Measurements from ENCODE around the gene LMX1B.

The LMX1B gene

DNA sequence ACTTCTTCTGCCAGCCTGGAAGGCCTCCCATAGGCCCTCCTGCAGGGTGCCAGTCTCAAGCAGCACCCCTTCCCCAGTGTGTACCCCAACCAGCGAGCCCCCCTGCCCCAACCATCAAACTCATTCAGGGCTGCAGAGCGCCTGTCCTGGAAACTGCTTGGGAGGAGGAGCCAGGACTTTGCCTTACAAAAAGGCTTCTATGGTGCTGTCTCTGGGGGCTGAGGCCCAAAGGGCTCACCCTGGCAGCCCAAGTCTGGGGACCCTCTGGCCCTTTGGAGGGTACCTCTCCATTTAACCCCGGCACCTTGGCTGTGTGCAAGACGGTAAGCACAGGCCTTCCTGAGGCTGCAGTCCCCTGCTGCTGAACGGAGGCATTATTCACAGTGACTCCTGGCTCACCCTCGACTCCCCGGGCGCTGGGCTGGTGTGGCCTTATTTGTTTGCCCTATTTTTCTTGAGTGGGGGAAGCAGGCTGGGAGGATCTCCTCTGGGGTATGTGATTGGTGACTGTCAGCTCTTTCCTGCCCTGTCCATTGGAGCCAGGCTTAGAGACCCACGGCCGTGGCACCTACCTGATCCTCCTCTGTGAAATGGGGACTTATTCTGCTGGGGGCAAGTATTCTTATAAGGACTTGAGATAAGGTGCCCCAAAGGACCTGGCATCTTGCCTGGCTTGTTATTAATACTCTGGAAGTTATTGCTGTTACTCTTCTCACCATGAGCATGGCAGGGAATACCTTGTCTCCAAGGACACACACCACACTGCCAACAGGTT is 5.8 kb downstream of the LMX1B start:
- no peak for DNase-seq

DNA sequence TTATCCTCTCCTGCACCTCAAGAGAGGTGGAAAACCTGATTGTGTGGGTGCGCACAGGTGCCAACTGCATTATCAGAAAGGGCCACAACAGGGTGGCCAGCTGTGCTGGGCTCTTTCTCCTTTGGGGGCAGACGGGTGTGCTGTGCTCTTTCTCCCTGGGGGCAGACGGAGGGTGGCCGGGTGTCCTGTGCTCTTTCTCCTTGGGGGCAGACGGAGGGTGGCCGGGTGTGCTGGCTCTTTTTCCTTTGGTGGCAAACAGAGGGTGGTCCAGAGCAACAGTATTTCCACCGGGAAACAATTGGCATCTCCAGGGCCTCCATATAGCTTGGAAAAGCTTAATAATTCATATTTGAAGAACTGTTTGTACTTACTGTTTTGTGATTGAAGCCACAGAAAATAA is 6.8 kb downstream of the LMX1B start:
- no peak for DNase-seq

- no peak for DNase-seq
Measured at GRCh38 chr9:126621061-126621918, 7.6 kb downstream of the LMX1B start.

DNA sequence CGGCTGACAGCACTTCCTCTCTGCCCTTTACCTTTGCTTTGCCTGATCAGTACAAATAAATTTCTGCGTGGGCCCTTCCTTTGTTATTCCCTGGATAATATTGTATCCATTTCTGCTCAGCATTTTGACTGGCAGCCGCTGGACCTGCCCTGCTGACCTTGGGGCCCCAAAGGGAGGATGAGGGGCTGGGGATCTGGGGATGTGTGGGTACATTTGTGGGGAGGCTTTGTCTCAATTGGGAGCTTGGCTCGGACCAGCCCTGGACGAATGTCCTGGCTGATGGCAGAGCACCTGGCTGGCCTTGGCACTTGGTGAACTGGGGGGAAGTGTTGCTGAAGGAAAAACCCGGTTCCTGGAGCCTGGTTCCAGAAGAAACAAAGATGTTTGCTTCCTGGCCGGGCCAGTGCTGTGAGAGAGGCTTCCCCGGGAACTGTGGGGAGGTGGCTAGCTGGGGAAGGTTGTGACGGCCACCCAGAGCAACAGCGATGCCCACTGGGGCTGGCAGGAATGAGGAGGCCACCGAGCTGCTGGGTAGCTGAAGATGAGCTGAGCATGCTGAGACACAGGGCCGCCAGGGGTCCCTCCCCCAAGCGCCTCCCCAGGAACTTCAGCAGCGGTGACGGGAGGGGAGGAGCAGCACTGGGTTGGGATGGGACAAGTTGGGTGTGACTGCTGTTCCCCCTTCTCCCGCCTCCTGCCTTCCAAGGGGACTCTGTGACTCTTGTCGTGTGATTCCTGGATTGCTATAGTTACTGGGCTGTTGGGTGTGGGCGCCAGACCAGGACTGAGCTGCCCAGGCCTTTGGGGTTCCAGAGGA is 8.4 kb downstream of the LMX1B start:
- no peak for DNase-seq

DNA sequence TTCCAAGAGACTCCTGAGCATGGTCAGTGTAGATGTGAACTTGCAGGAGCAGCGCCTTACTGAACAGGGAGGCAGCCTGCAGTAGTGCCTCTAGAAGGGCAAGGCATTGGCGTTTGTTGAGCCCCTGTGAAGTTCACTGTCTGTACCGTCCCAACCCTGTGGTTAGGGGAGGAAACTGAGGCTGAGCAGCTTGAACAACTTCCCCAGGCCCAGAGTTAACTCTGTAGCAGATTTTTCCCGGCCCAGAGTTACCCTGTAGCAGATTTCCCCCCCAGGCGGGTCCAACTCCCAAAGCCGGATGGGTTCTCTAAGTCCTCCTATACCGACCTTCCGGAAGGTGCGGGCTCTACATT is 9.6 kb downstream of the LMX1B start:
- no peak for DNase-seq

DNA sequence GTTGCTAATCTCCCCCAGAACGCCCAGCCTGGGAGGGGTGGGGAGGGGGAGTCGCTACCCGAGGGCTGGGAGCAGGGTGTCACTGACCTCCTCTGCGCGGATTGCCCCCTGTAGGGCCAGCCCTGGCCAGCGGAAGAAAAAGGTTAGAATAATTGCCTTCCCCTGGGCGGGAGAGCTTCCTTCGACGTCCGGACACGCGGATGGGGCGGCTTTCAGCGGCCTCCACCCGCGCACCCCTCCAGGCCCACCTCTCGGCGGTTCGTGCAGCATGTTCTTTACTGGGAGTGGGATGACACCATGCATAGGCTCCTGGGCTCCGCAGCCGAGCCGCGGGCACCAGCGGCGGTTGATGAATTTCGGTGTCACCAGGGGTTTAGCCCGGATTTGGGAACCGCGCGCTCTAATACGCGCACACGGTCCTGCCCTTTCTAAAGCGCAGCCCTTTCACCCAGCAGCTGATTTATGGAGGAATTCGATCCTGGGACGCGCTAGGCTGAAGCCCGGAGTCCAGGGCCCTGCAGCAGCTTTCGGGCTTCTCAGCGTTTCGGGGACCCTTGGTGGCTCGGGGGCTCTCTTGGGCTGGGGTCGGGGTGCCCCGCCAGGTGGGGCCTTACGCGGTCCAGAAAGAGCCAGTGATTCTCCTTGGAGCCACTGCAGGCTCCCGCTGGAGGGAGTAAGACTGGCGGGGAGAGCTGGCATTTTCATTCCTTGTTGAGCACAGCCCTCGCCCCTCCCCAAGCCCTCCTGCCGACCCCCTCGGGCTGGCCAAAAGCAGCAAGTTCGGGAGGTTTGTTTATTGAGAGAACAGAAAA is 10.1 kb downstream of the LMX1B start:
- no peak for DNase-seq

GRCh38 chr9:126624479-126624826 is 10.7 kb downstream of the LMX1B start:
- no peak for DNase-seq

DNA sequence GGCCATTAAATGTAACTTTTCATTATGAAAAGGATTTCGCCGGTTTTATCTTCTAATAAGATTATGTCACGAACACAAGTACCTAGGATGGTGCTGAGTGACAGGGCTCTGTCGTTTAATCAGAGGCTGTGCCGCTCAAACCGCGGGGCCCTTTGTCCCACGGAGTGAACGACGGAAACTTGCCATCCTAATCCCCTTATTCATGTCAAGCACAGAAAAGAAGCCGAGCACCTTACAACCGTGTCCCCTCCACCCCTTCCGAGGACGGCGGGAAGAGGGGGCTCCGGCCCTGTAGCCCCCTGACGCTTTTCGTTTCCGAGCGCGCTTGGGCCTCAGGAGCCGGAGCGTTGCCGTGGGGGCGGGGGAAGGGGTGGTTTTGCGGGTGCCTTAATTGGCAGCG is 11.2 kb downstream of the LMX1B start:
- no peak for DNase-seq

DNA sequence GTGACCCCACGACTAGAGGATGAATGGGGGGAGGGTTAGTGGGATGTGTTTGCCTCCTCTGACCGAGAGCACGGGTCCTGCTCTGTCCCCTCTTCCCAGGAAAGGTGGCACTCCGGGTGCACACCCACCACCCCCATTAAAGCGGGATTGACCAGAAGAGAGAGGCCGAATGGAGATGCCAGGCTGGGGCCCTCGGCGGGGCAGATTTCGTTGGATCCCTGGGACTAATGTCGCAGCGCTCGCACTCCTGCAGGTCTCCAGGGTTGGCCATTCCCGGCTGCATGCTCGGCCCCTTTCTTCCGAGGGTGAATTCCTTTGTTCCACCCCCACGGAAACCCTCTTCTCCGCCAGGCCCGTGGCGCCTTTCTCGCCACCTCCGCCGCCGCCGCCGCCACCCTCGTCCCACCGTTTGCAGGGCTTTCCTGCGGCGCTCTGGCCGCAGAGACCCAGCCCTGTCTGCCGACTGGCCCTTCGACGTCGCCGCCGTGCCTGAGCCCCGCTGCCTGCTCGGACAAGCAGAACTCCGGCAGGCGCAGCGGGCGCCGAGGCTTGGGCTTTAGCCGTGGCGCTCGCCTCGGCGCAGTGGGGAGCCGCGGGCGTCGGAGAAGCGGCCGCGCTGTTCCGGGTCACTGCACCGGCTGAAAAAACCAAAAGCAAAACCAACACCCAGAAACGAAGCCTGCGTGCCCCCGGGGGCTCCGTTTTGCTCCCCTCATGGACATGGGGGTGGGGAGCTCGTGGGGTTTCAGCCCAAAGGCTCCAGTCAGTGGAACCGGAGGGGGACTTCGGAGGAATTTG is 11.8 kb downstream of the LMX1B start:
- no peak for DNase-seq

DNA sequence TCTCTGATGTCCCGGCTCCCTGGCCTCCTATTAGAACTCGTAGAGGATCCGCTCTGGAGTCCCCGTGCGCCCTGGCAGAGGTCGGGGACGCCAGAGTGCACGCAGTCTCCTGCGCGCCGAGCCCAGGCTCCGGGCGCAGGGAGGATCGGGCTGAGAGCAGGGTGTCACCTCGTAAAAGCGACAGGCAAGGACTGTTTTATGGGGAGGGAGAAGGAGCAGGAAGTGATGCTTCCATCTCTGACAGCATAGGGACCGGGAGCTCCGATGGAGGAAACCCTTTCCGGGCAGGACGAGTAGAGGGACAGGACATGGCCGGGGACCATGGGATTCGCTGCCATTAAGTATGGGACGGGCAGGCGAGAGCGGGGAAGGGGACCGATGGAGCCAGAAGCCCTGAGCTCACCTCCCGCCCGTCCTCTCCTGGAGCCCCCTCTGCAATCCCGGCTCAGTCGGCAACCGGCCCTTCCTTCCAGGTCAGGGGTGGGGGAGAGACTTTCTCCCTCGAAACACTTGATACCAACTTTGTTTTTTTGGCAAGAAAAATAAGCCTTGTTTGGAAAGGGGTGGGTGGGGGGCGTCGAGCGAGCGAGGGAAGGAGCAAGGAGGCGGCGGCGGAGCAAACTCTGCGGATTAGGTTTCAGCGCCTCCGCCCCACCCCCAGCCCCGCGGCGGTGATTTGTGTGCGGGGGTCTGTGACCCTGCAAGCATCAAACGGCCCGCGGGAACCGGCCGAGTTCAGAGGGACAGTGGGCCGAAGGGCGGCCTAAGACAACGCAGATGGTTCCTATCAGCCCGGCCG is 12.6 kb downstream of the LMX1B start:
- DNase-seq, result no peak

- no peak for DNase-seq
Measured at GRCh38 chr9:126626926-126627233, 13.2 kb downstream of the LMX1B start.

- DNase-seq, result no peak
Measured at GRCh38 chr9:126628146-126628545, 14.4 kb downstream of the LMX1B start.

GRCh38 chr9:126628969-126629674 is 15.4 kb downstream of the LMX1B start:
- no peak for DNase-seq

- DNase-seq, result no peak
Measured at GRCh38 chr9:126630458-126631237, 16.9 kb downstream of the LMX1B start.

DNA sequence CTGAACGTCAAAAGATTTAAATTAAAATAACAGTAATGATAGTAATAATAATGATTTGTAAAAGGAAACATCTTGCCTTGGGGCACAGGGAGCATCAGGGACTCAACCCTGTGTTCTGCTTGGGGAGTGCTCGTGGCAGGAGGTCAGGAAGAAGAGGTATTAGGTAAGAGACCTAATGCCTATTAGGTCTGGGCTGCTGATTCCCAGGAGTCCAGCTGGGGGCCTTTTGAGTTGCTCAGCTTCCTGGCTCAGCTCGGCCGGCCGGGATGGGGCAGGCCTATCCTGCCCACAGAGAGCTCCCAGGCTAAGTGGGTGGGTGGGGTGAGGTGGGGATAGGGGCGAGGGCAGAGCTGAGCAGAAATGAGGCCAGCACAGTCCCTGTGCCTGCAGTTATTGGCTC is 17.5 kb downstream of the LMX1B start:
- no peak for DNase-seq

- DNase-seq, result no peak
Measured at GRCh38 chr9:126633881-126634558, 20.3 kb downstream of the LMX1B start.

GRCh38 chr9:126635061-126635460 is 21.3 kb downstream of the LMX1B start:
- DNase-seq, result no peak

DNA sequence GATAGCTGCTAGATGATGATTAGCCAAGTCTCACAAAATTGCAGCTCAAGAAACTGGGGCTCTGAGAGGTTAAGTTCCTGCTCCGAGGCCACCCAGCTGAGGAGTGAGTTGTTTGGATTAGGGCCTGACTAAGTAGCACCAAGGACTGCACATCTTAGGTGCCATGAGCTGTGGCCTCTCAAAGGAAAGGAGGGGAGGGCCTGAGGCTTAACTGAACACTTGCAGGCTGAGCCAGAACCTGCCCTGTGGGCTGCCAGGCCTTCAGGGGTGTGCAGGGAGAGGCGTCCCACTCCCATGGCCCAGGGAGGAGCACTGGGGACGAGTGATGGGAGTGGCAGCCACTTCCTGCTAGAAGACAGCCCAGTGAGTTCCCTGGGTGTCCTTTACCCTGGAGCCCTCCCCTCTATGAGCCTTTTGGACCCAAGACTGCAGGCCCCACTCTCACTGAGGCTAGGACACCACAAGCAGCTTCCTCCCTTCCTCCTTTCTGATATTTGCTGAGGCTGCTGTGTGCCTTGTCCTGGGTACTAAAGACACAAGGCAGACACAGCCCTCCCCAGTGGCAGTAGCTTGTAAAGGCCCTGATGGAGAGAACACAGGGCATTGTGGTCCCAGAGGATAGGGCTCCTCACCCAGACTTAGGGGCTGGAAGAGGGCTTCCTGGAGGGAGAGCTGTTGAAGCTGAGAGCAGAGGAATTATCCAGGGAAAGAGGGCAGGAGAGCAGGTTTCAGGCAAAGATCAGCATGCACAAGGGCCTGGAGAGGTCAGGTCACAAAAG is 22.1 kb downstream of the LMX1B start:
- no peak for DNase-seq
